GM12872 (cell line): ENCODE data around the gene UGT1A7.

Experiments
- CTCF ChIP-seq: IDR thresholded peaks from 3 replicates; pipeline ENCODE4 v1.5.1; 2011; ENCODE audit warnings: low read depth, mild to moderate bottlenecking, low read length, moderate library complexity; ENCODE audit not compliant: insufficient read depth

The UGT1A7 gene

DNA sequence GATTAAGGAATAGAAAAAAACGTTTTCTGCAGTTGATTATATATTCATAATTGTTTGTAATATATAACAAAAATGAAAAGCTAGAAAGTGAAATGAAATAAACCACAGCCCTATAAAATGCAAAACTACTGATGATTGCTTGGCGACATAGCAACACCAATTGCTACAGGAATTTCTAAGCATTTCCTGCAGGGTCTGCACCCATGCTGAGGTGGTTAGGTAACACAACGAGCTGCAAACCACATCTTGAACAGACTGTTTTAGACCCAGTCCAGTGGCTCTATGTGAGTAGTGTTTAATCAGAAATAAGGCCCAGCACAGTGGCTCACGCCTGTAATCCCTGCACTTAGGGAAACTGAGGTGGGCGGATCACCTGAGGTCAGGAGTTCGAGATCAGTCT, 27.2 kb upstream of the UGT1A7 start:
- no peak for TF ChIP-seq CTCF

GRCh38 chr2:233655043-233655442, 26.7 kb upstream of the UGT1A7 start:
- TF ChIP-seq CTCF: no peak

- TF ChIP-seq CTCF: no peak
Measured at GRCh38 chr2:233656443-233656842, 25.3 kb upstream of the UGT1A7 start.

- TF ChIP-seq CTCF: no peak
Measured at GRCh38 chr2:233658610-233659009, 23.1 kb upstream of the UGT1A7 start.

DNA sequence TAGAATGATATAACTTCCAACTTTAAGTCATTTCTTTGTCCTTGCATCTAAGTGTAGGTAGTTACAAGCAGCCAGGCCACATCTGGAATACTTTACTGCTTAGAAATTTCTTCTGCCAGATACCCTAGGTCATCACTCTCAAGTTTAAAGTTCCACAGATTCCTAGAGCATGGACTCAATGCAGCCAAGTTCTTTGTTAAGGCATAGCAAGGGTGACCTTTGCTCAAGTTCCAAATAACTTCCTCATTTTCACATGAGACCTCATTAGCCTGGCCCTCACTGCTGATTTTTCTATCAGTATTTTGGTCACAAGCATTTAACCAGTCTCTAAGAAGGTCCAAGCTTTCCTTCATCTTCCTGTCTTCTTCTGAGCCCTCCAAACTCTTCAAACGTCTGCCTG, 17.8 kb upstream of the UGT1A7 start:
- TF ChIP-seq CTCF: no peak

GRCh38 chr2:233668605-233669260, 13.0 kb upstream of the UGT1A7 start:
- no peak for TF ChIP-seq CTCF

DNA sequence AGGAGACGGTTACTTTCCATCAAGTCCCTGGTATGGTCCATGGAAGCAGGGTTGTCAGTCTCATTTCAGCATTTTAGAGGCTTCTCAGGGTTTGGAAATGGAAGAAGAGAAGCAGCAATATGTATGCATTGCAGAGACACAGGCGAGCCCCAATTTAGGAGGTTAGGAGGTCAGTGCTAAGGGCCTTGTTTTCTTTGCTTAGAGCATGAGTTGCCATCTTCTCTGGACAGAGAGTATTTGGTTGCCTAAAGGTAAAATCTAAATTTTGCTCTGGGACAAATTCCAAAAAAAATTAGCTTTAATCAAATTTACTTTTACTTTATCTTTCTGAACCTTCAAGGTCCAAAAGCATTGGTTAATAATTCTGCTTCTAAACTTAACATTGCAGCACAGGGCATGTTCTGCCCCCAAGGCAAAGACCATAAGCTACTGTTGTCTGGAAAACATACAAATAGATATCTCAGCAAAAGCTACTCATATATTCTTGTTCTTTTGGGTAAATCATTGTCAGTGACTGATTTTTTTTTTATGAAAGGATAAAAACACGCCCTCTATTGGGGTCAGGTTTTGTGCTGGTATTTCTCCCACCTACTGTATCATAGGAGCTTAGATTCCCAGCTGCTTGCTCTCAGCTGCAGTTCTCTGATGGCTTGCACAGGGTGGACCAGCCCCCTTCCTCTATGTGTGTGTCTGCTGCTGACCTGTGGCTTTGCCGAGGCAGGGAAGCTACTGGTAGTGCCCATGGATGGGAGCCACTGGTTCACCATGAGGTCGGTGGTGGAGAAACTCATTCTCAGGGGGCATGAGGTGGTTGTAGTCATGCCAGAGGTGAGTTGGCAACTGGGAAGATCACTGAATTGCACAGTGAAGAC, 10.2 kb upstream of the UGT1A7 start, which contains the start of gene UGT1A9:
Gene UGT1A9, plus strand, starts transcription at position 609 of the 872 bp plus-strand sequence. Its CDS starts 37 bp downstream, at position 646.
- TF ChIP-seq CTCF: no peak
